ENCODE results near the gene BMP6.

- TF ChIP-seq CTCF (IDR thresholded peaks at IDR 0.05) = no peak
- no peak for TF ChIP-seq POLR2A (IDR thresholded peaks at IDR 0.05)
Measured at GRCh38 chr6:7899101-7899888, 173.4 kb downstream of the BMP6 start.
